Dermis blood vessel endothelial cell (primary cell): ENCODE results near the gene CBX1. TPM values are rescaled to one million over a fixed set of nuclear protein-coding genes. Genes with fewer than 3 reads are reported as not detected.
"Not testable (repeated sequence)": the region's sequence is repeated elsewhere in the genome, so short reads cannot be mapped to it uniquely, and the experiment has no call there.

Experiments used
- DNase-seq: peaks from one replicate; pipeline ENCODE4 v3.0.0; 2010
- total RNA-seq: library from RNA; depleted of rRNA; stranded (reverse); fragments of >200 nt; gene quantifications from 2 replicates; pipeline ENCODE4 v1.2.3, GENCODE V29; 2014

CBX1 gene
- total RNA-seq, 1 donor from 2014 or later: 65.7 TPM

DNA sequence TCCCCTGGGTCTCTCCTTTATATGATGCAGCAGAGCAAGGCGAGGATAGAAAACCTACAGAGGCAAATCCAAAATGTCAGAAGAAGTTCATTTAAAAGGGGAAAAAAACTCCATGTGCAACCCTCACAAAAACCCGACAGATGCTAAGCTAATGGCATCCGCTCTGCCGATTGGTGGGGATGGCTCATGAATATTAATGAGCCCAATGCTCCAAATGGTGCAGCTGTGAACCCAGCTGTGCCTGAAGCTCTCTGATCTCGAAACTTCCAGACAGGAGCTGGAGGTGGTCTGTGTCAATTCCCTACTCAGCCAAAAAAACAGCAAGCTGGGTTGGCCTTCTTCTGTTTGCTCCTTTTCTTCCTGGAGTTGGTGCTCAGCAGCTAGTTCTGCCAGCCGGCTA lies 21.8 kb upstream of the CBX1 start:
- no peak for DNase-seq

DNA sequence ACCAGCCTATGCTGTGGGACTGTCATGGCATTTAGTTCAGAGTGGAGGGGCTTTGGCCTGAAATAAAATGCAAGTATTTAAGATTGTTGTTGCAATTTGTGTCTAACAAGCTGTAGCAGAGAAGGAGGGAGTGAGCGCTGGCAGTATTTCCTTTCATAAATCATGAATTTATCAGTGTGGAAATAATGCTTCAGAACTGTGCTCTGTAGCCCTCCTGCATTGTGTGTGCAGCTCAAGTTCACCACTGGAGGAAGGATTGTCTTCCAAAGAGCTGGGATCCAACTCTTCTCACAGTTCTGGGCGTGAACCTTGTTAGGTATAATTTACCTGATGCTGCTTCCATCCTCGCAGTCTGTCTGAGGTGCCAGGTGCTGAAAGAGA lies 21.4 kb upstream of the CBX1 start:
- no peak for DNase-seq

DNA sequence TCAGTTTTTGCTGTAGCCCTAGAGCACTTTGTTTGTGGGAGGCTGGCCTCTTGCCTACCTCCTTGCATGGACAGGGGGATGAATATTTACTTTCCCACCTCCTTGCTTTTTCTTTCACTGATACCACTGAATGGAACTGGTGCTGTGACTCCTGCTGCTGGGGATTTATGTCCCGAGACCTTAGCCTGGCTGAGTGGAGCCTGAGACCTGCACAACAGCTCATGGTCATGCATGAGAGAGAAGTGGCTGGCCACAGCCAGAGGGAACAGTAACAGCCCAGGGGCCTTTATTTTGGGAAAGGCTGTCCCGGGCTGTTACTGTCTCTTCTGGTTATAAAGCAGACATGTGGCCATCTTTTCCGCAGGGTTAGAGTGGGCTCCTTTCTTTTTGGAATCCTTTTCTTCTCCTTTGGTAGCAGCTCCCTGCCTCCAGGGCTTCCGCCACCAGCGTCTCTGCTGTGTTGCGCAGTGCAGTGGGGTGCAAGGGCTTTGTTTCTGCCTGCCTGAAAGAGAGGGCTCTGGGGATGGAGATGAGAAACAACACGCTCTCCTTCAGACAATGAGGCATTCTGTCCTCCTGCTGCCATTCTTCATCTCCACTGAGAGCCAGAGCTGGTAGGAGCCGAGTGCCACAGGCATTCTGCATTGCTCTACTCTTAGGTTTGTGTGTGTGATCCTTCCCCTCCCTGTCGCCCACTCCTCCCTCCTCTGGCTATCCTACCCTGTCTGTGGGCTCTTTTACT lies 20.8 kb upstream of the CBX1 start:
- DNase-seq: no peak

DNA sequence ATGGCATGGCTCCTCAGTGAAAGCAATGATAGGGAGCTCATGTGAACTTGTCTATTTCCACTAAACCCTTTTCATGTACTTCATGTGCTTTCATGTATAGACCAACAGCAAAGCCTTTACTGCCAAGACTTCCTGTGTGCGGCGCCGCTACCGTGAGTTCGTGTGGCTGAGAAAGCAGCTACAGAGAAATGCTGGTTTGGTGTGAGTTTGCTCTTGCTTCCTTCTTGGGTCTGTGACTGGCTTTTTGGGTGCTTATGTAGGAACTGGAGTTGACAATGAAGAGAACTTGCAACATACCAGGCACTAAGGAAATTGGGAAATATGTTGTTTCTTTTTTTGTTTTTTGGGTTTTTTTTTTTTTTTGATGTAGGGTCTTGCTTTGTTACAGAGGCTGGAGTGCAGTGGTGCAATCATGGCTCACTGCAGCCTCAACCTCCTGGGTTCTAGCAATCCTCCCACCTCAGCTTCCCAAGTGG lies 12.0 kb upstream of the CBX1 start:
- DNase-seq: no peak

DNA sequence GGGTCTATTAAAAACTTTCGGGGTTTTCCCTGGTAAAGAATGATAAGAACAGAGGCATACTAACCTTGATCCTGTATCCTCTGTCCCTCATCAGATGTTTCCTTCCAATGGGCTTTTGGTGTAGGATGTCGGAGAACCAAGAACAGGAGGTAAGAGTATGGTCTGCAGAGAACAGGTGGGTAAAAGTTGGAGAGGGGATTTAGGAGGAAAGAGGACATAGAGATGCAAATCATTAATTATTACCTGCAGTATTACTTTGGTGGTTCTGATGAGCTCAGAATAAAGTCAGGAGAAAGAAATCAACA lies 10.6 kb upstream of the CBX1 start:
- no peak for DNase-seq

DNA sequence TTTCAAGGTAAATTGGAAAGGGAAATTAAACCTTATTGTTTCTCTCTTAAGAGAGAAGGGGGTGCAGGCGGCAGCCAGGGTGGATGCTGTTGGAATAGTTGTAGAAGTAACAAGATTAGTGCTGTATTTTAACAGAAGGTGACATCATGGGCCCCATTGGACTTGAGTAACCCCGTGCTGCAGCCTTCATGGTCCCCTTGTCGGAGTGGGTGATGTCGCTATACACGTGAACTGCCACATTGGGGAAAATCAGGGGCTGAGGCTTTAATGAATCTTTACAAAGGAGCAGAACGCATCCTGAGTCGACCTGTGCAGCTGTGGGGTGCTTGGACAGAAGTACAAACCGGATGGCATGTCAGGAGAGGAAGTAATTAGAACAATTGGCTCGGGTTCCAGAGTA lies 9.5 kb upstream of the CBX1 start:
- peak; percentile 44 for DNase-seq

DNA sequence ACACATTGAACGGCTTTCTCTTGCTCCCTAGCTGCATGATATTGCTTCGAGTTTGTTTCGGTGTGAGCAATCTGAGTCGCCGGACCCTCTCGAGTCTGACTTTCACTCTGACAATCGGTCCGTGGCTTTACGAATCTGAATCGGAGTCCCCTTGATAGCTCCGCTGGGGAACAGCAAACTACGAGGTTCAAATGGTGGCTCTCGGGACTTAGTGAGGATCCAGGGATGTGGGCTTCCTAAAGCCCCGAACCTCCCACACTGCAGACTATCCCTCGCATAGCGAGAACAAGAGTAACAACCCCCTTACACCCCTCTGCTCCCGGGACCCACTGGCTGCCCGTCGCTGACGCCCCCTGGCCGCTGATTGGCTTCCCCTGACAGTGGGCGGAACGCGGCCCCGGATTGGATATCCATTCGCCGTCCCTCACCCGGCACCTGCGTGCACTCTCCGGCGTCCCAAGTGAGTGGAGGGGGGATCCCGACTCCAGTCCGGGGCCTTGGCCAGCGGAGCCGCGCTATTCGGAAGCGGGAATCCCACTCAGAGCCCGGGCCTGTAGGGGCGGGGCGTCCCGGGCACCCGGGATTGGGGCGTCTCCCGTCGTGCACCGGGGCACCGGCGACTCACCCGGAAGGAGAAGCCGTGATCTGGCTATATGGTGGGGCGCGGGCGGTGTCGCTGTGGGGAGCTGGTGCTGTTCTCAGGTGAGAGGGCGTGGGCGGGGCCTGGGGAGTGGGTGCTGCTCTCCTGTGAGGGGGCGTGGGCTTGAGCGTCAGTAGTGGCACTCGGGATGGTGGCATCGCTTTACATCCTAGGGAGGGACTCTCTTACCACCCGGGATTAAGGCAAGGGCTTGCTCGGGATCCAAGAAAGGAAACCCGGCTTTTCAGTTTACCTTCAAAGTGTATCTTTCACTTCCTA lies 6.1 kb upstream of the CBX1 start, which contains the start of gene SNX11:
TSS of gene SNX11 (plus strand) at position 630 of the 919 bp plus-strand sequence. CDS start 4,278 bp downstream, outside the sequence.
- DNase-seq: peak; percentile 90

DNA sequence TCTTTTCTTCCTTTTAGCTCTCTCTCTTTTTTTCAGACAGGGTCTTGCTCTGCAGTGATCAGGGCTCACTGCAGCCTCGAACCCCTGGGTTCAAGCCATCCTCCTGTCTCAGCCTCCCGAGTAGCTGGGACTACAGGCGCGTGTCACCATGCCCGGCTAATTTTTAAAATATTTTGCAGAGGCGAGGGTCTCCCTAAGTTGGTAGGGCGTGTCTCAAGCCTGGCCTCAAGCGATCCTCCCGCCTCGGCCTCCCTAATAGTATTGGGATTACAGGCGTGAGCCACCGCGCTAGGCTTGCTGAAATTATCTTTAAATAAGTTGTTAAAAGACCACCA lies 5.5 kb upstream of the CBX1 start:
- DNase-seq: no peak

DNA sequence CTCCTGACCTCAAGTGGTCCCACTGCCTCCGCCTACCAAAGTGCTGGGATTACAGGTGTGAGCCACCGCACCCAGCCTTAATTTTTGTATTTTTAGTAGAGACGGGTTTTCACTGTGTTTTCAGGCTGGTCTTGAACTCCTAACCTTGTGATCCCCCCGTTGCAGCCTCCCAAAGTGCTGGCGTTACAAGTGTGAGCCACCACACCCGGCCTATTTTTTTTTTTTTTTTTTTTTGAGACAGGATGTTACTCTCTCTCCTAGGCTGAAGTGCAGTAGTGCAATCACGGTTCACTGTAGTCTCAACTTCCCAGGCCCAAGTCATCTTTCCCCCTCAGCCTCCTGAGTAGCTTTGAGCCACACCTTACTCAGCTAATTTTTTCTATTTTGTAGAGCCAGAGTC lies 3.2 kb upstream of the CBX1 start:
- DNase-seq: no peak

DNA sequence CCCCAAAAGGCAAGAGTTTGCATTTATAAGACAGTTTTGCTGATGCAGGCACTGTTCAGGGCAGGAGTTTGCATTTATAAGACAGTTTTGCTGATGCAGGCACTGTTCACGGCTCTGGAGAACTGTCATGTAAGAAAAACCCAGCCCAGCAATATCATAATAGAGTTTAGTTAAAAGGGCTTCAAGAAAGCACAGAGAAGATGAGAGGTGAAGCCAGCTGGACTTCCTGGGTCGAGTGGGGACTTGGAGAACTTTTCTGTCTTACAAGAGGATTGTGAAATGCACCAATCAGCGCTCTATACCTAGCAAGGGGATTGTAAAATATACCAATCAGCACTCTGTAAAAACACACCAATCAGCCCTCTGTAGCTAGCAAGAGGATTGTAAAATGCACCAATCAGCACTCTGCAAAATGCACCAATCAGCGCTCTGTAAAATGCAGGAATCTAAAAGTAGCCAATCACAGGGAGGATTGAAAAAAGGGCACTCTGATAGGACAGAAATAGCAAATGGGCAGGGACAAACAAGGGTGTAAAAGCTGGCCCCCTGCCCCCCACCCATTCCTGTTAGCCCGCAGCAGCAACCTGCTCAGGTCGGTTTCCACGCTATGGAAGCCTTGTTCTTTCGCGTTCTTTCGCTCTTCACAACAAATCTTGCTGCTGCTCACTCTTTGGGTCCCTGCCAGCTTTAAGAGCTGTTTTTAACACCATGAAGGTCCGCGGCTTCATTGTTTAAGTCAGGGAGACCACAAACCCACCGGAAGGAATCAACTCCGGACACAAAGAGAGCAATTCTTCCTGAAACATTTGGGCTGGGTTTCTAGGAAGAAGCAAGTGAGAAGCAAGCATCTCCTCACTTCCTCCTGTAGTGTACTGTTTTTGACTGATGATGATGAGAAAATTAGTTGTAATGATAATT lies 1.8 kb upstream of the CBX1 start:
- DNase-seq: peak; percentile 48

DNA sequence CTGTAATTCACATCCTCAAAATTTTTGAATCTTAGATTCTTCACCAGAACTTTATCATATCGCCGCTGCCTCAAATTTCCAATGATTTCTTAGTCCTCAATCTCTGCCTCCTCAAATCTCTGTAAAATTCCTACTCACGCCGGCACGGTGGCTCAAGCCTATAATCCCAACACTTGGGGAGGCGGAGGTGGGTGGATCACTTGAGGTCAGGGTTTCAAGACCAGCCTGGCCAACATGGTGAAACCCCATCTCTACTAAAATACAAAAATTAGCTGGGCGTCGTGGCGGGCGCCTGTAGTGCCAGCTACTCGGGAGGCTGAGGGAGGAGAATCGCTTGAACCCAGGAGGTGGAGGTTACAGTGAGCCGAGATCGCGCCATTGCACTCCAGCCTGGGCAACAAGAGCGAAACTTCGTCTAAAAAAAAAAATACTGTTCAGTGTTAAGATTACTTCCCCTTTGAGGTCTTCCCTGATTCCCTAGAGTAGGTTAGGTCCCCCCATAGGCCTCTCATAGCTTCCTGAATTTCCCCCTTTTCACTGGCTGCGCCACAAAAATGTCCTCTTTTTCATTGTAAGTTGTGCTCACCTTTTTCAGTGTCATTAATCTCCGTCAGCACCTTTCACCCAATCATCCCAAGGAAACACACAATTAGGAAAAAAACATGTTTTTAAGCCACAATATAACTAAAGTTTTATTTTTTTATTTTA lies 919 bp upstream of the CBX1 start:
- DNase-seq: no peak

DNA sequence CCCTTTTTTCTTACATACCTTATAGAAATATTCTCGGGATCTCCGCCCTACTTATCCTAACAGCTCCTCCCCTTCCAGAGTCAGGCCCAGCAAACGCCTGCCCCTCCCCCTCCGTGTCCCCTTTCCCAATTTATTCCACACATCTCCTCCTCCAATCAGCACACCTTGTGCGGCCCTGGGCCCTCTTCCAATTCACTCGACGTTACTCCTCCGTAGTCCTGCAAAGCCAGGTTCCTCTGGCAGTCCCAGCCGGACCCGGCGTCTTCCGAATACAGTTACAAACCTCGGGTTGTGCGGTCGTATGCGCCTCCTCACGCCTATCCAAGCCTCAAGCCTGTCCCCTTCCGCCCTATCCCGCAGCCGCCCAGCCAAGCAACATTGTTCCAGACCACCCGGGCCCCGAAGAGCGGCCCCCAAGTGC lies 677 bp downstream of the CBX1 start:
- DNase-seq: peak; percentile 54

DNA sequence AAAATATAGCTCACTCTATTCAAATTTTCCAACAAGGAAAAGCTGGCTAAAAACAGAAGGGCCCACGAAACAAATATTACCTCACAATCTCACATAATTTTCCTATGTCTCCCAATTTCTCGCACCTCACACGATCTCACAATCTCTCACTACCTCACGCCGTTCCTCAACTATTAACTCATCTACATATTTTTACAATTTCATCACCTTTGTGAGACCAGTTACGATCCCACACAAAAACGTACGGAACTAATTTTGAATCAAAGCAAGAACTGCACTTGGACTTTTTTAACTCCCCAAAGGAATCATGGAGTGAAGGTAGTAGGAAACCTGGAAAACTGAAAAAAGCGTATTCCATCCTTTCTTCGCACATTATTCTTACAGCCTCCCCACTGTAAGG lies 1.1 kb downstream of the CBX1 start:
- no peak for DNase-seq

DNA sequence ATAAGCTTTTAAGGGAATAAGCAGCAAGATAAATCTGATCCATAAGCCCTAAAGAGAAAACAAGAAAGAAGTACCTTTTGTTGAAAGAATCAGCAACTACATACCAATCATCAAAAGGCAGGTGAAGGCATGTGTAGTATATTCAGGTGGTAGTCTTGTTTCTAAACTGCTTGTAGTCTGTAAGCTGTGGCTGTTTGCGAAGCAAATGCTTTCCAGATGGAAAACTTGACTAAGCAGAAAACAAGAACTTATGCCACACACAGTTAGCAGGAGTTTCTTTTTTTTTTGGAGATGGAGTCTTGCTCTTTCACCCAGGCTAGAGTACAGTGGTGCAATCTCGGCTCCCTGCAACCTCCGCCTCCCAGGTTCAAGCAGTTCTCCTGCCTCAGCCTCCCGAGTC lies 5.7 kb downstream of the CBX1 start:
- no peak for DNase-seq

DNA sequence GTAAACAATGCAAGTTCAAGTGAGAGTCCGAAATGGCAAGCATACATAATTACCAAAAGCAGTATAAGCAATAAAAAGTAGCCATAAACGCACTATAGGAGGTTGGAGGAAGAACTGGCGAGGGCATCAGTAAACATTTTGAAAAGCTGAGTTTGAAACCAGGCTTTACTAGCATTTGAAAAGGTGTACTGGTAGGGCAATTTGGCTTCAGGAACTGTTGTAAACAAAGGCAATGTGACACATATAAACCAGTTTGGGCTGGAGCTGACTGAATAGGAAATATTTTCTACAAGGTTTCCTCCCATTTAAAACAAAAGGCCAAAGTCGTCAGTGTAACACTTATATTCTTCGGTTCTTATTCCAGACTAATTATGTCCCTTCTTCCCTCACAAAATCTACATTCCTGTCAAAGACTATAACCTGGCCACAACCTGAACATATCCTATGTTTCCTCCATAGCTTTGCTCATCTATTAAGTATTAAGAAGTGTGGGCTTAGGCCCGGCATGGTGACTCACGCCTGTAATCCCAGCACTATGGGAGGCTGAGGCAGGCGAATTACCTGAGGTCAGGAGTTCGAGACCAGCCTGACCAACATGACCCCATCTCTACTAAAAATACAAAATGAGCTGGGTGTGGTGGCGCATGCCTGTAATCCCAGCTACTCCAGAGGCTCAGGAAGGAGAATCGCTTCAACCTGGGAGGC lies 7.8 kb downstream of the CBX1 start:
- DNase-seq: peak; percentile 41

DNA sequence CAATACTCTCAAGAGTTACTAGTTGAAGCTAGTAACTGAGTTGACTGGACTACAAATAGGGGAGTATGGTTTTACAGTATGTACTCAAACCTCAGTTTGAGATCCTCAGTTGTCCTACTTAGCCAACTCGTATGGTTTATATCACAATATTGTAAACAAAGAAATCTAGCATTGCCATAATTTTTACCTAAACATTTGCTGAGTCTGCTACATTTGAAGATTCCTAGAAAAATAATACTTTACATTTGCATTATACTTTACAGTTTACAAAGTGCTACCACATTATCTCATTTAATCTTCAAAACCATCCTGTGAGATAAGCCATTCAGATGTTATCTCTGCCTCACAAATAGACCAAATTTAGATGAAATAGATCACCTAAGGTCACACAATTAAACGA lies 16.3 kb downstream of the CBX1 start:
- no peak for DNase-seq

DNA sequence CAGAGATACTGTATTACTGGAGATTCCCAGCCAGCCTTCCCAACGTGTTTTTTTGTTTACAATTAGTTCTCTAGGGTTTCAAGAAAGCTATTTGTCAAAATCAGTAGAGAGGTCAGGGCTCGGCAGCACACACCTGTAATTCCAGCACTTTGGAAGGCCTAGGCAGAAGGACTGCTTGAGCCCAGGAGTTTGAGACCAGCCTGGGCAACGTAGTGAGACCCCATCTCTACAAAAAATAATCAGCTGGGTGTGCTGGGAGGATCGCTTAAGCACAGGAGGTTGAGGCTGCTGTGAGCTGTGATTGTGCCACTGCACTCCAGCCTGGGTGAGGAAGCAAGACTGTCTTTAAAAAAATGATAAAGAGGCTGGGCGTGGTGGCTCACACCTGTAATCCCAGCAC lies 19.4 kb downstream of the CBX1 start:
- no peak for DNase-seq

DNA sequence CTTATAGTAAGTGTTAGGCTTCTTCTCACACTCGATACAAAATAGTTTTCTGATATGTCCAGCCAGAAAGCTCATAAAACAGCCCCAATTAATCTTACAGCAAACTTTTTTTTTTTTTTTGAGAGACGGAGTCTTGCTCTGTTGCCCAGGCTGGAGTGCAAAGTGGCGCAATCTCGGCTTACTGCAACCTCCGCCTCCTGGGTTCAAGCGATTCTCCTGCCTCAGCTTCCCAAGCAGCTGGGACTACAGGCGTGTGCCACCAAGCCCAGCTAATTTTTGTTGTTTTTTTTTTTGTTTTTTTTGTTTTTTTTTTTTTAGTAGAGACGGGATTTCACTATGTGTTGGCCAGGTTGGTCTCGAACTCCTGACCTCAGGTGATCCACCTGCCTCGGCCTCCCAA lies 24.1 kb downstream of the CBX1 start:
- not testable (repeated sequence) for DNase-seq

DNA sequence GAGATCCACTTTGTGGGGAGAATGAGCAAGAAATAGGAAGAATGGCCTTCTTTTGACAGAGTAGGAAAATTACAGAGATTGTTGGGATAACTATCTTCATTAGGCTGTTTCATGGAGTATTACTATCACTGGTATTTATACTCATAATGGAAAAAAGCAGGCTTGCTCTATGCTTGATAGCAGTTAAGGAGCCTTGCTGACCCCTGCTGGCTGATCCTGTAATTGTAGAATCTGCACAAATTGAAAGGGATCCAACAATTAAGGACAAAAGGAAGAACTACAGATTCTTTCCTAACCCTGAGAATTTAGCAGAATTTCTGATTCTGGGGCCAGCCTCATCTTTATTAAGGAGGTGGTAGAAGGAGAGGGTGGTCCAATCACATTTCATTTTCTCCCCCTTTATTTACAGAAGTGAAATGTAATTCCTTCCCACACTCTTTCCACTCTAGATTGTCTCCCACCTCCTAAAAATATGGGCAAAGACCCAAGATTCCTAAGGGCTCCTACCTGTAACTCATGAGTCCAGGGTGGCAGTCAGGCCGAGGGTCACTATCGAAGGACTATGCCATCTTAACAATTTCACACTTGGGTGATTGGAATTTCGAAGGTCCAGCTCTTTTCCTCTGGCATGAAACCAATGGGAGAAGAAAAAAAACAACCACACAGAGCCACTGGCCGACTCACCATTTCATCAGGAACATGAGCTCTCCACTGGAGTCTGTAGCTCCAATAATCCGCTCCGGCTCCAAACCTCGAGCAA lies 26.8 kb downstream of the CBX1 start:
- peak; percentile 86 for DNase-seq

DNA sequence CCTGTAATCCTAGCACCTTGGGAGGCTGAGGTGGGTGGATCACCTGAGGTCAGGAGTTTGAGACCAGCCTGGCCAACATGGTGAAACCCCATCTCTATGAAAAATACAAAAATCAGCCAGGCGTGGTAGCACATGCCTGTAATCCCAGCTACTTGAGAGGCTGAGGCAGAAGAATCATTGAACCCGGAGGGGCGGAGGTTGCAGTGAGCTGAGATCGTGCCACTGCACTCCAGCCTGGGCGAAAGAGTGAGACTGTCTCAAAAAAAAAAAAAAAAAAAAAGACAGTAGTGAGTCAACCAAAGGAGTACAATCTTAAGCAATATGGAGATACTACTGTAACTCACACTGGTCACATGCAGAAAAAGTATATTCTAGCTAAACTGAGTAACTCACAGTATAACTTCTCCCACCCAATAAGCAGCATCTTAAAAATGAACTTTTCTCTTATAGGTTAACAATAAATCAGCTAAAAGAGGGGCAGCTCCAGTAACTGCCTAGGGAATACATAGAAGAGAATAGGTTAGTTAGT lies 27.6 kb downstream of the CBX1 start:
- DNase-seq: not testable (repeated sequence)

DNA sequence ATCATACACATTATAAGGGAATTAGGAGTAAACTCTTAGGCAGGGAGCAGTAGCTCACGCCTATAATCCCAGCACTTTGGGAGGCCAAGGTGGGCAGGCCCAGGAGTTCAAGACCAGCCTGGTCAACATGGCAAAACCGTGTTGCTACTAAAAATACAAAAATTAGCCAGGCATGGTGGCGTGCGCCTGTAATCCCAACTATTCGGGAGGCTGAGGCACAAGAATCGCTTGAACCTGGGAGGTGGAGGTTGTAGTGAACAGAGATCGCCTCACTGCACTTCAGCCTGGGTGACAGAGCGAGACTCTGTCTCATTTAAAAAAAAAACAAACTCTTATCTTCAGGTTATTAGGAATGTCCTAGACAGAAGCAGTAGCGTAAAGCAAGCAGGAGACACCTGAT lies 28.5 kb downstream of the CBX1 start:
- DNase-seq: not testable (repeated sequence)
